Motor neuron (in vitro differentiated cells): Measurements from ENCODE around the gene TIMD4. TPM values are rescaled to one million over a fixed set of nuclear protein-coding genes. Genes with fewer than 3 reads are reported as not detected.
"Not testable (repeated sequence)": the region's sequence is repeated elsewhere in the genome, so short reads cannot be mapped to it uniquely, and the experiment has no call there.

Source experiments
- ATAC-seq, 8 experiments: fragments of 200-7000 bp; cut with Tn5 transposase; replicated peaks in 6 of 8; 2 replicates each; pipeline ENCODE4 v1.8.0; 2021; ENCODE audit warnings: mild to moderate bottlenecking in 8 of 8, moderate library complexity in 8 of 8
- H3K27ac ChIP-seq, 2 donors: fragments of 250-450 bp; sonication (Bioruptor Pico); 2 replicates each; pipeline ENCODE4 v1.9.0; 2021; ENCODE audit warnings: antibody characterized with exemption in 2 of 2, mild to moderate bottlenecking in 2 of 2, moderate library complexity in 1 of 2
- H3K4me1 ChIP-seq, 2 donors: fragments of 250-450 bp; sonication (Bioruptor Pico); replicated peaks in 1 of 2; 2 replicates each; pipeline ENCODE4 v1.6.1; 2021; ENCODE audit warnings: antibody characterized with exemption in 2 of 2, mild to moderate bottlenecking in 2 of 2, moderate library complexity in 1 of 2
- H3K4me3 ChIP-seq, 5 donors: fragments of 250-450 bp; sonication (Bioruptor Pico); 2 replicates each; pipeline ENCODE4 v1.9.0; 2021; ENCODE audit warnings: antibody characterized with exemption in 5 of 5, mild to moderate bottlenecking in 5 of 5, moderate library complexity in 4 of 5
- WGBS, 10 experiments: fragments of 450-650 bp; shearing (Covaris generic); methylation state at CpG; one replicate each; pipeline ENCODE4 v1.0.0; 2022; 5-methylcytosine and 5-hydroxymethylcytosine counted together
- in situ Hi-C, 9 experiments: fragments of 400-800 bp; cut with MboI; loops; one replicate each; pipeline ENCODE4 v1.15.0; 2021; ENCODE audit warnings: low sequenced_read_pairs in 9 of 9, low pct_unique_long_range_greater_than_20kb in 2 of 9; ENCODE audit not compliant: unreplicated experiment in 9 of 9
- total RNA-seq, 8 experiments: library from RNA; unstranded; fragments of 300-600 nt; gene quantifications; 2 replicates each; pipeline versions ENCODE4 v1.2.3 to v1.2.4, GENCODE V29; 2022

Gene TIMD4
- total RNA-seq, 8 experiments from 2014 or later, result not detected

GRCh38 chr5:156947925-156948324, 15.1 kb downstream of the TIMD4 start:
- ATAC-seq, result no peak
- Histone ChIP-seq H3K4me1 (no peaks in the 10 kb centered on the region), H3K4me3 (no peak overlapping the region), H3K27ac (no peak overlapping the region)
- in situ Hi-C loops, result no loop called here
- 10 to 100% (median 89%) methylated on average over 1 to 3 of the region's 3 CpGs; no CpG with 5 or more reads in 3 of the 10 experiments for WGBS, 10 experiments

- Histone ChIP-seq H3K27ac (no peak overlapping the region), H3K4me3 (no peak overlapping the region), H3K4me1 (no peaks in the 10 kb centered on the region)
- in situ Hi-C loops, result no loop called here
- no peak for ATAC-seq
- WGBS, 10 experiments, result 0 to 86% (median 50%) methylated on average over 1 to 2 of the region's 2 CpGs; no CpG with 5 or more reads in 3 of the 10 experiments
Observed at GRCh38 chr5:156942064-156942463, 21.0 kb downstream of the TIMD4 start.

- in situ Hi-C loops, ATAC-seq, H3K4me1 ChIP-seq, H3K4me3 ChIP-seq, H3K27ac ChIP-seq: not testable (repeated sequence)
- WGBS, 10 experiments, result no CpG with 5 or more reads among the region's 28 CpGs
Observed at GRCh38 chr5:156940462-156940861, 22.6 kb downstream of the TIMD4 start.

- no peak overlapping the region for H3K4me3 ChIP-seq
- in situ Hi-C loops, result no loop called here
- no peak overlapping the region for H3K27ac ChIP-seq
- WGBS, 10 experiments, result 0 to 100% (median 83%) methylated on average over 1 to 2 of the region's 2 CpGs; no CpG with 5 or more reads in 2 of the 10 experiments
- ATAC-seq, result no peak
- H3K4me1 ChIP-seq, result no peaks in the 10 kb centered on the region
Observed at GRCh38 chr5:156936972-156937371, 26.1 kb downstream of the TIMD4 start.

- no peaks in the 10 kb centered on the region for H3K4me1 ChIP-seq
- H3K4me3 ChIP-seq, result no peak overlapping the region
- in situ Hi-C loops, result no loop called here
- no peak overlapping the region for H3K27ac ChIP-seq
- ATAC-seq, result peak in 2 of 8 experiments; percentile 23 to 32
- 12 to 81% (median 62%) methylated on average over 6 to 9 of the region's 9 CpGs for WGBS, 10 experiments
Observed at GRCh38 chr5:156934450-156935211, 28.4 kb downstream of the TIMD4 start.

GRCh38 chr5:156929366-156929948, 33.6 kb downstream of the TIMD4 start:
- Histone ChIP-seq H3K27ac (no peak overlapping the region), H3K4me1 (no peaks in the 10 kb centered on the region), H3K4me3 (no peak overlapping the region)
- in situ Hi-C loops, result no loop called here
- 0 to 89% (median 30%) methylated on average over 1 to 3 of the region's 3 CpGs; no CpG with 5 or more reads in 3 of the 10 experiments for WGBS, 10 experiments
- ATAC-seq, result no peak

- no peaks in the 10 kb centered on the region for H3K4me1 ChIP-seq
- WGBS, 10 experiments, result 17 to 100% (median 100%) methylated on average over 1 of the region's 1 CpG; no CpG with 5 or more reads in 3 of the 10 experiments
- ATAC-seq, result no peak
- H3K4me3 ChIP-seq, result no peak overlapping the region
- in situ Hi-C loops, result no loop called here
- no peak overlapping the region for H3K27ac ChIP-seq
Observed at GRCh38 chr5:156927545-156927944, 35.5 kb downstream of the TIMD4 start.

- H3K4me3 ChIP-seq, in situ Hi-C loops, H3K27ac ChIP-seq, H3K4me1 ChIP-seq, ATAC-seq: not testable (repeated sequence)
- WGBS, 10 experiments, result 6 to 100% (median 84%) methylated on average over 1 to 4 of the region's 4 CpGs; no CpG with 5 or more reads in 1 of the 10 experiments
Observed at GRCh38 chr5:156925767-156926166, 37.3 kb downstream of the TIMD4 start.

- 20 to 100% (median 67%) methylated on average over 1 to 3 of the region's 3 CpGs; no CpG with 5 or more reads in 3 of the 10 experiments for WGBS, 10 experiments
- Histone ChIP-seq H3K4me1 (peaks cover 0 to 8% of the 10 kb centered on the region in 2 donors), H3K4me3 (no peak overlapping the region), H3K27ac (no peak overlapping the region)
- no peak for ATAC-seq
- in situ Hi-C loops, result no loop called here
Observed at GRCh38 chr5:156922207-156922792, 40.7 kb downstream of the TIMD4 start.

GRCh38 chr5:156920861-156921431, 42.1 kb downstream of the TIMD4 start:
- Histone ChIP-seq H3K4me3 (no peak overlapping the region), H3K4me1 (peaks cover 0 to 8% of the 10 kb centered on the region in 2 donors), H3K27ac (no peak overlapping the region)
- ATAC-seq, result no peak
- in situ Hi-C loops, result no loop called here
- WGBS, 10 experiments, result 33 to 67% (median 54%) methylated on average over 1 to 2 of the region's 3 CpGs; no CpG with 5 or more reads in 6 of the 10 experiments

- Histone ChIP-seq H3K27ac (no peak overlapping the region), H3K4me1 (peaks cover 0 to 8% of the 10 kb centered on the region in 2 donors), H3K4me3 (no peak overlapping the region)
- ATAC-seq, result peak in 6 of 8 experiments; percentile 32 to 82 (median 71)
- WGBS, 10 experiments, result 0 to 78% (median 46%) methylated on average over 2 to 5 of the region's 7 CpGs
- in situ Hi-C loops, result no loop called here
Observed at GRCh38 chr5:156920042-156920860, 42.8 kb downstream of the TIMD4 start.

- peaks cover 0 to 13% of the 10 kb centered on the region in 2 donors for H3K4me1 ChIP-seq
- WGBS, 10 experiments, result 23 to 95% (median 63%) methylated on average over 3 to 7 of the region's 8 CpGs; no CpG with 5 or more reads in 2 of the 10 experiments
- no peak overlapping the region for H3K27ac ChIP-seq
- H3K4me3 ChIP-seq, result no peak overlapping the region
- ATAC-seq, result no peak
- in situ Hi-C loops, result no loop called here
Observed at GRCh38 chr5:156918311-156918845, 44.6 kb downstream of the TIMD4 start.
